Stimulated activated CD4-positive, alpha-beta T cell treated with anti-CD3 and anti-CD28 coated beads, Interleukin-12 subunit alpha, Interleukin-12 subunit beta, amount 100 ng/mL, for 4 hours (primary cell): ENCODE measurements around the gene GLB1L.
"Not testable (repeated sequence)": the region's sequence is repeated elsewhere in the genome, so short reads cannot be mapped to it uniquely, and the experiment has no call there.

ENCODE experiments used
- DNase-seq: peaks from one replicate; pipeline ENCODE4 v3.0.0-alpha.2; 2020

The GLB1L gene

GRCh38 chr2:219245148-219245898, at the start of gene GLB1L, which contains the start of gene STK16:
GLB1L (minus strand) TSS chr2:219245444; CDS start chr2:219243573, 1,871 bp downstream.
STK16 (plus strand) TSS chr2:219245479; CDS start chr2:219246000, 521 bp downstream.
- peak; percentile 88 for DNase-seq

GRCh38 chr2:219294356-219295351, 49.4 kb upstream of the GLB1L start:
- peak; percentile 89 for DNase-seq

GRCh38 chr2:219293736-219294231, 48.5 kb upstream of the GLB1L start:
- DNase-seq, result no peak

GRCh38 chr2:219292616-219293015, 47.4 kb upstream of the GLB1L start:
- no peak for DNase-seq

- no peak for DNase-seq
Measured at GRCh38 chr2:219291910-219292490, 46.8 kb upstream of the GLB1L start.

- DNase-seq, result no peak
Measured at GRCh38 chr2:219291394-219291793, 46.1 kb upstream of the GLB1L start.

GRCh38 chr2:219290381-219291171, 45.3 kb upstream of the GLB1L start:
- no peak for DNase-seq

GRCh38 chr2:219289537-219290361, 44.5 kb upstream of the GLB1L start:
- no peak for DNase-seq

- no peak for DNase-seq
Measured at GRCh38 chr2:219289195-219289536, 43.9 kb upstream of the GLB1L start.

GRCh38 chr2:219287580-219288265, 42.5 kb upstream of the GLB1L start:
- no peak for DNase-seq

GRCh38 chr2:219287116-219287440, 41.8 kb upstream of the GLB1L start:
- DNase-seq, result not testable (repeated sequence)

- DNase-seq, result no peak
Measured at GRCh38 chr2:219286436-219287115, 41.3 kb upstream of the GLB1L start.

GRCh38 chr2:219285894-219286425, 40.7 kb upstream of the GLB1L start:
- DNase-seq, result no peak

- no peak for DNase-seq
Measured at GRCh38 chr2:219285373-219285735, 40.1 kb upstream of the GLB1L start.

- DNase-seq, result no peak
Measured at GRCh38 chr2:219284501-219285372, 39.5 kb upstream of the GLB1L start.

GRCh38 chr2:219282943-219283581, 37.8 kb upstream of the GLB1L start:
- no peak for DNase-seq

- DNase-seq, result no peak
Measured at GRCh38 chr2:219282375-219282774, 37.1 kb upstream of the GLB1L start.

GRCh38 chr2:219281588-219281987, 36.3 kb upstream of the GLB1L start:
- DNase-seq, result no peak

- no peak for DNase-seq
Measured at GRCh38 chr2:219280651-219281050, 35.4 kb upstream of the GLB1L start.
